Stimulated activated CD8-positive, alpha-beta memory T cell treated with anti-CD3 and anti-CD28 coated beads, Interleukin-12 subunit alpha, Interleukin-12 subunit beta, amount 100 ng/mL, for 1 hour (primary cell): ENCODE measurements around the gene ATP5F1D.

ENCODE experiments used
- DNase-seq: peaks from one replicate; pipeline ENCODE4 v3.0.0-alpha.2; 2020; ENCODE audit warnings: low read depth

The ATP5F1D gene

DNA sequence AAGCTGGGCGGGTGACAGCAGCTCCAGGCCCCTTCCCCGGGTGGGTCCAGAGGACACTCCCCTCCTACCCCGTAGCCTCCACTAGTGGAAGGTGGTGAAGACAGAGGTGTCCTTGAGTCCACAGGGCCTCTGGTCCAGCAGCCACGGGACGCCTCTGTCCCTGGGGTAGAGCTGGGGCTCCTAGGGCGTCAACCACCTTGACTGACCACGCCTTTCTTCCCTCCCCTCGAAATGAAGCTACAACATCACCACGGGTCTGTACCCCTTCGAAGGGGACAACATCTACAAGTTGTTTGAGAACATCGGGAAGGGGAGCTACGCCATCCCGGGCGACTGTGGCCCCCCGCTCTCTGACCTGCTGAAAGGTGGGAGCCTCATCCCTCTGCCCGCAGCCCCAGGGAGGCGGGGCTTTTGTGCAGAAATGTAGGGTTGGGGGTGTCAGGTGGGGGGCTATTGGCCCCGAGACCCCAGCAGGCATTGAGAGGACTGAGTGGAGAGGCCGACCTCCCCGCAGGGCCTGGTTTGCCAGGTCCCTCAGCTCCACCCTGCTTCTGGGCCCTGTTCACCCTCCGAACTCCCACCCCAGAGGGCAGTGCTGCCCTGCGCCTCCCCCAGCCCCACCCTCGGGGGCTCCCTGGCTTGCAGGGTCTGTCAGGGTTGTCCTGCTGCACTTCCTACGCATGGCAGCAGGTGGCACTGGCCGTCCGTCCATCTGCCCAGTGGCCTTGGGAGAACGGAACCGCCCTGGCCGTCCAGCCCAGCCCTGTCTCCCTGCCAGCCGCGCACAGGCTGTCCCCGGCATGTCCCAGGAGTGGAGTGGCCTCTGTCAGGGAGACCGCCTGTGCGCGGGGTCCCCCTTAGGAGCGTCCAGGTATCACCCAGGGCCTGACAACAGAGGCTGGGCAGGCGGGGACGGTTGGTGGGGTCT is 20.3 kb upstream of the ATP5F1D start:
- DNase-seq: no peak

DNA sequence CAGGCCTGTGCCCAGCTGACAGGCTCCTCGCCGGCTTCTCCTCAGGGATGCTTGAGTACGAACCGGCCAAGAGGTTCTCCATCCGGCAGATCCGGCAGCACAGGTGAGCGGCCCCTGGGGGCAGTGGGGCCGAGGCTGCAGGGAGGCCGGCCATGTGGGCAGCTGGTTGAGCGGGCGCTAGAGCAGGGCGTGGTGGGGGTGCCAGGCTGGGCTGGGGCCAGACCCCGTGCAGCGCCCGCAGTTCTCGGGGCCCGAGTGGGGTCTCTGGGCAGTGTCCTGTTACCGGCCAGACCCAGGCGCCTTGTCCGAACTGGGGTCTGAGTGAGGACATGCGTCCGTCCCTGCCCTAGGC is 19.7 kb upstream of the ATP5F1D start:
- no peak for DNase-seq

GRCh38 chr19:1222394-1222793 is 19.2 kb upstream of the ATP5F1D start:
- DNase-seq: no peak

- DNase-seq: no peak
Observed at GRCh38 chr19:1223018-1223855, 18.3 kb upstream of the ATP5F1D start.

DNA sequence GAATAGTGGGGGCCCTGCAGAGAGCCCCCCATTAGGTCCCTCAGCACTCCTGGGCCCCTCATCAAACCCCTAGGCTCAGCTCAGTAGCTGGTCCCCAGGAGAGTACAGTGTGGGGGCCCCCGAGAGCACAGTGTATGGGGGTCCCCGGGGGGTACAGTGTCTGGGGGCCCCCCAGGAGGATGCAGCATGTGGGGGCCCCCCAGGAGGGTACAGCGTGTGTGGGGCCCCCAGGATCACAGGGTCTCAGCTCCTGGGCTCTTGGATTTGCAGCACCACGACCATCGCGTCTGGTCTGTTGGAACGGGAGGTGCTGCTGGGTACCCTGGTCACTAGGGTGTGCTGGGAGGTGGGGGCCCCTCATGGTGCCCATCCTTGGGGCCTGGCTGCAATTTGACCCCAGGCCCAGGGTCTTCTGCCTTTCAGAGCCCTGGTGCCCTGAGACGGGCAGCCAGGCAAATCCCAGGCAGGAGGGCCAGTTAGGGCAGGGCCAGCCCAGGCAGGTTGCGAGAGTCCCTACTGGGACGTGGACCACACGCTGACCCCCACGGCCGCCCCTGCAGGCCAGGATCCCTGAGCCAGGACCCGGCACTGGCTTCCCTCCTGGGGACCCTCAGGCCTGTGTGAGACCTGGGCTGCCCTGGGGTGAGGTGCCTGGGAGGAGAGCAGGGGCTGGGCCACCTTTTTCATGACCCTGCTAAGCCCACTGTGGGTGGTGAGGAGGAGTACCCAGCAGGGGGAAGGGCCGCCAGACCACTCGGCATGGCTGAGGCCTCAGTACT is 17.3 kb upstream of the ATP5F1D start:
- DNase-seq: no peak

DNA sequence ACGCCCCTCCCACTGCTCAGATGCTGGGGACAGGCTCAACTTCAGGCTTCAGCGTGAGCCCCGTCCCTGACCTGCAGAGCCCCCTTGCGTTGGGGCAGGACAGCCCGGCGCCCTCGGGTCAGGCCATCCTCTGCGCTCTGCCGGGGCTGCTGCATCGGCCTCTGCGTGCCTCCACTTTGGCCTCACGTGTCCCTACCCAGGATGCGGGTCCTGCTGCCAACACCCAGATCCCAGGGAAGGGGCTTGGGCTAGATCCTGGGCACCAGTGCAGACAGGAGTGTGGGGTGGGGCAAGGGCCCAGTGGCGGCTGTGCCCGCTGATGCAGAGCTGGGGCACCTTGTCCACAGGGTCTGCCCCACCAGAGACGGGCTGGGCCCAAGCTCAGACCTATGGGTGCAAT is 16.7 kb upstream of the ATP5F1D start:
- DNase-seq: no peak

- no peak for DNase-seq
Observed at GRCh38 chr19:1225440-1226226, 15.9 kb upstream of the ATP5F1D start.

DNA sequence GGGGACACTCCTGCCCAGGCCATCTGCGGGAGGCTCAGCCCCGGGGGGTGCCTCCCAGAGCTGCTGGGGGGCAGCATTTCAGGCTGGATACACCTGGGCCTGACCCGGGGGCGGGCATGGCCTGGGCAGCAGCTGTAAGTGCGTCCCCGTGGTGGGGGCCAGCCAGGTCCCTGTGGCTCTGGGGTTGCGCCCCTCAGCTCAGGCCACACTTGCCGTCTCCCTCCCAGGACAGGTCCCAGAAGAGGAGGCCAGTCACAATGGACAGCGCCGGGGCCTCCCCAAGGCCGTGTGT is 15.4 kb upstream of the ATP5F1D start:
- no peak for DNase-seq

DNA sequence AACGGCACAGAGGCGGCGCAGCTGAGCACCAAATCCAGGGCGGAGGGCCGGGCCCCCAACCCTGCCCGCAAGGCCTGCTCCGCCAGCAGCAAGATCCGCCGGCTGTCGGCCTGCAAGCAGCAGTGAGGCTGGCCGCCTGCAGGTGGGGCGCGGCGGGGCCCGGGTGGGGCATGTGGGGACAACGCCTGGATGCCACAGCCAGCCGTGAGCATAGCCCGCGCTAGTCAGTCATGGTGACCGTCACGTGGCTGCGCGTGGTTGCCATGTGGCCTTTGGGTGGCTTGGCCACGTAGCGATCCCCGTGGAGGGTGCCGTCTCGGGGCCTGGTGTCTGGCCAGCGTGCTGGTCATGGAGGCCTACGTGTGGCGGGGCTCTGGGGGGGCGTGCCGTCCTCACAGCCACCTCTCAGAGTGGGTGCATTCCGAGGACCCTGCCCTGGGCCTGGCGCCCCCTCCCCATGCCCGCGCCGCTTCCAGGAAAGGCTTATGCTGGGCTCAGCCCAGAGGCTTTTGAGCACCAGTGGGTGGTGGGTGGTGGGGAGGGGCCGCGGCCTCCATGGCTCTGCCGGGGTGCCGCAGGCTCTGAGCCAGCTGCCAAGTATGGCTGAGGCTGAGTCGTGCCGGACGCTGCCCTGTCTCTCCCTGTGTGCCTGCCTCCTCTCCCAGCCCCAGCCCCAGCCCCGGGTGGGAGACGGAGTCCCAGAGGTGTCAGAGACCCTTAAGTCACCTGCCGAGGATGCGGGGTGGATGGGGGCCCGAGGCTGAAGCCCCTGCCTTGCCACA is 14.8 kb upstream of the ATP5F1D start:
- no peak for DNase-seq

DNA sequence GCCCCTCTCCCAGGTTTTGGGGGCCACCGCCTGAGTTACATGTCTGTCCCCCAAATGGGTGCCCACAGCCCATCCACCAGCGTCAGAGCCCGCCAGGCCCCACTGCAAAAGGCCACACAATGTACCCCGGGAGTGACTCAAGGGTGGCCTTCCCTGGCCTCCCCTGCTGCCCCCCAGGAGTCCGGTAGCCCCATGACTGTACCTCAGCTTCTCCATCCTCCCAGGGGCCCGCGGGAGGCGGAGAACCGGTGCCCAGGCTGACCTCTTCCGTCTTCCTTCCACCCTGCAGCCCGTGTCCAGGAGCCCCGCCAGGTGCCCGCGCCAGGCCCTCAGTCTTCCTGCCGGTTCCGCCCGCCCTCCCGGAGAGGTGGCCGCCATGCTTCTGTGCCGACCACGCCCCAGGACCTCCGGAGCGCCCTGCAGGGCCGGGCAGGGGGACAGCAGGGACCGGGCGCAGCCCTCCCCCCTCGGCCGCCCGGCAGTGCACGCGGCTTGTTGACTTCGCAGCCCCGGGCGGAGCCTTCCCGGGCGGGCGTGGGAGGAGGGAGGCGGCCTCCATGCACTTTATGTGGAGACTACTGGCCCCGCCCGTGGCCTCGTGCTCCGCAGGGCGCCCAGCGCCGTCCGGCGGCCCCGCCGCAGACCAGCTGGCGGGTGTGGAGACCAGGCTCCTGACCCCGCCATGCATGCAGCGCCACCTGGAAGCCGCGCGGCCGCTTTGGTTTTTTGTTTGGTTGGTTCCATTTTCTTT is 14.1 kb upstream of the ATP5F1D start:
- no peak for DNase-seq

DNA sequence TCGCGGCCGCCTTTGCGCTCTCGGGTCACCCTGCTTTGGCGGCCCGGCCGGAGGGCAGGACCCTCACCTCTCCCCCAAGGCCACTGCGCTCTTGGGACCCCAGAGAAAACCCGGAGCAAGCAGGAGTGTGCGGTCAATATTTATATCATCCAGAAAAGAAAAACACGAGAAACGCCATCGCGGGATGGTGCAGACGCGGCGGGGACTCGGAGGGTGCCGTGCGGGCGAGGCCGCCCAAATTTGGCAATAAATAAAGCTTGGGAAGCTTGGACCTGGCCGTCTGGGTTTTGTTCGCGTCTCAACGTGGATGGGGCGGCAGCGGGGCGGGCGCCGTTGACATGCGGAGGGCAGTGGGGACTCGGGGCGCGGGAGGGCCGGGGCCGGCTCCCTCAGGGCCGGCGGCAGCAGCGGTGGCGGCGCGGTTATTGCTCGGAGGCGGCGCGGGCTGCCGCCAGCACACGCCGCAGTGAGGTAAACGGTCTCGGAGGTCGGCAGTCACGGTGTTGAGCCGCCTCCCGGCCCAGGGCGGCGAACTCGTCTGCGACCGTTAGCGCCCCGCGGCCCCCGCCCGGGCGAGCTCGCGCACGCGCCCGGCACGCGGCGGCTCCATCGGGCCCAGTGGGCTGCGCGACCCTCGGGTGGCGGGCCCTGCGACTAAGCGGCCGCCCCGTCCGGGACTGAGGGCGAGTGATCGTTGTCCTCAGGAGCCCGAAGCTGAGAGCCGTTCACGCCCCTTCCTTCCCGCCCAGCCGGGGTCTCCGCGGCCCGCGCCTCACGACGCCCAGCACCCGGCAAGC is 13.2 kb upstream of the ATP5F1D start:
- DNase-seq: no peak

GRCh38 chr19:1229056-1229923 is 12.3 kb upstream of the ATP5F1D start:
- no peak for DNase-seq

DNA sequence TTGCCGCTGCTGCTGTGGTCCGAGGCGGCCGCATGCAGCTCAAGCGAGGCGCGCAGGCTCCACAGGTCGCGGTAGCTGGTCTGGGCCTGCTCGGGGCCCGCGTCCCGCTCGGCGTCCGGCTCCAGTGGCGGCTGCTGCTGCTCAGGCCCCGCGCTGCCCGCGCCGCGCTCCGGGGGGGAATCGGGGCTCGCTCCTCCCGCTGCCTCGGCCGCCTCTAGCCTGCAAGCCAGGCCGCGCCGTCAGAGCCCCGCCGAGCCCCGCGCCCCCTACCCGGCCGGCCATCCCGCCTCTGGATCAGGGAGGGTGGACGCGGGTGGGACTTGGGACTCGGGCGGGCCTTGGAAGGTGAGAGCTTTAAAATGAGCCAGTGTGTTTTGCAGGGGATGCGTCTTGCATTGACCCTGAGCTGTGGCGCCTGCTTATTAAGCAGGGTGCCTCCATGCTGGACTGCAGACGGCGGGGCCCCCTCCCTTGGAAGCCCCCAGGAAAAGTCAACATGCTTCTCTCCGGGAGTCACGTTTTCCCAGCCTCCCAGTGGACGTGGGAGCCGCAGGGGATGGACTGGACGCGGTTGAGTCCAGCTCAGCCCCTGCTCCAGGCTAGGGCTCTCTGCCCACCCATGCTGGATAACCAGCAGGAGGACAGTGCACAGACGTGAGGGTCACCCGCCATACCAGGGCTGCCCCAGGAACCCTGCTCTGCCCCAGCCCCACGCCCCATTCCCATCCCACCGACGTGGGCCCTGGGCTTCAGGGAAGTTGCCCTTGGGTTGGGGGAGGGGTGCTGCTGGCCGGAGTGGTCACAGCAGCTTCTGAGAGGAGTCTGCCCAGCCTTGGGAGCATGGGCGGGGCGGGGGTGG is 11.4 kb upstream of the ATP5F1D start:
- DNase-seq: no peak

GRCh38 chr19:1230783-1231489 is 10.6 kb upstream of the ATP5F1D start:
- DNase-seq: no peak

- no peak for DNase-seq
Observed at GRCh38 chr19:1231729-1232637, 9.6 kb upstream of the ATP5F1D start.

- no peak for DNase-seq
Observed at GRCh38 chr19:1232652-1233072, 8.9 kb upstream of the ATP5F1D start.
